K562 (cell line): ENCODE data around the gene BACE2. TPM values are rescaled to one million over a fixed set of nuclear protein-coding genes. Genes with fewer than 3 reads are reported as not detected.

Experiments used
- GATAD2A ChIP-seq: fragments of 450-650 bp; IDR thresholded peaks from 2 replicates; pipeline ENCODE4 v1.6.1; 2017
- REST ChIP-seq, 2 experiments: fragments of 450-650 bp; formaldehyde crosslinking in 1 of 2; IDR thresholded peaks; 2 replicates each; pipeline versions ENCODE4 v1.4.0 to v1.6.1; 2014 to 2020; ENCODE audit warnings: mild to moderate bottlenecking in 2 of 2, borderline replicate concordance in 1 of 2, low read depth in 1 of 2
- ZNF57 ChIP-seq: fragments of 450-650 bp; formaldehyde crosslinking; IDR thresholded peaks from 2 replicates; pipeline ENCODE4 v1.4.0; 2020; ENCODE audit warnings: mild to moderate bottlenecking, moderate library complexity
- polyA plus RNA-seq, 8 experiments: library from polyadenylated mRNA; depleted of rRNA in 4 of 8; stranded (reverse) in 5 of 8; unstranded in 3 of 8; fragments of >200 nt; fragmentation: Nextera tagmentation in 2 of 8; fragmentation: Illumina TruSeq in 1 of 8; extraction: Ambion mirVana in 2 of 8; extraction: Trizol in 1 of 8; gene quantifications; 2 replicates each; pipeline versions ENCODE4 v1.2.1 to v1.2.3, GENCODE V29; 2011 to 2014; ENCODE audit warnings: inconsistent platforms in 1 of 8, missing spikeins in 1 of 8
- total RNA-seq, 7 experiments: library from RNA; depleted of rRNA in 6 of 7; stranded (reverse); fragments of >200 nt in 6 of 7; fragmentation: Illumina TruSeq in 2 of 7; extraction: Trizol in 2 of 7; gene quantifications; 2 replicates each; pipeline versions ENCODE4 v1.2.1 to v1.2.3, GENCODE V29; 2011 to 2021; ENCODE audit warnings: low replicate concordance in 1 of 7

Gene BACE2
- total and polyA plus RNA-seq, 9 of the 15 experiments (the other 6 are each of a cell fraction or from before 2014, with no cell fraction given): 0.05 to 0.24 (median 0.15) TPM; not detected in 2

- TF ChIP-seq REST (IDR thresholded peaks at IDR 0.05; ENCODE audit: borderline replicate concordance) (peak; percentile 67), REST (CRISPR knock-in tag; IDR thresholded peaks at IDR 0.05; ENCODE audit: low read depth) (no peak), GATAD2A (no peak), ZNF57 (CRISPR knock-in tag) (no peak)
- TF ChIP-seq, all 486 proteins: peak for 10
Observed at GRCh38 chr21:41283211-41283818, 115.4 kb downstream of the BACE2 start (continued).
